B cell (primary cell): ENCODE results near the gene PARD3B.

ENCODE experiments used
- EZH2 ChIP-seq: IDR thresholded peaks from 2 replicates; pipeline ENCODE4 v1.6.1; 2012; ENCODE audit warnings: borderline replicate concordance, low read depth, mild to moderate bottlenecking, moderate library complexity, low read length; ENCODE audit not compliant: insufficient read depth, poor library complexity, severe bottlenecking
- TF ChIP-seq, protein P1 (sequence below): fragments of 200-600 bp; IDR thresholded peaks from one replicate; pipeline ENCODE4 v1.8.0; 2022; ENCODE audit warnings: antibody characterized with exemption, mild to moderate bottlenecking

DNA sequence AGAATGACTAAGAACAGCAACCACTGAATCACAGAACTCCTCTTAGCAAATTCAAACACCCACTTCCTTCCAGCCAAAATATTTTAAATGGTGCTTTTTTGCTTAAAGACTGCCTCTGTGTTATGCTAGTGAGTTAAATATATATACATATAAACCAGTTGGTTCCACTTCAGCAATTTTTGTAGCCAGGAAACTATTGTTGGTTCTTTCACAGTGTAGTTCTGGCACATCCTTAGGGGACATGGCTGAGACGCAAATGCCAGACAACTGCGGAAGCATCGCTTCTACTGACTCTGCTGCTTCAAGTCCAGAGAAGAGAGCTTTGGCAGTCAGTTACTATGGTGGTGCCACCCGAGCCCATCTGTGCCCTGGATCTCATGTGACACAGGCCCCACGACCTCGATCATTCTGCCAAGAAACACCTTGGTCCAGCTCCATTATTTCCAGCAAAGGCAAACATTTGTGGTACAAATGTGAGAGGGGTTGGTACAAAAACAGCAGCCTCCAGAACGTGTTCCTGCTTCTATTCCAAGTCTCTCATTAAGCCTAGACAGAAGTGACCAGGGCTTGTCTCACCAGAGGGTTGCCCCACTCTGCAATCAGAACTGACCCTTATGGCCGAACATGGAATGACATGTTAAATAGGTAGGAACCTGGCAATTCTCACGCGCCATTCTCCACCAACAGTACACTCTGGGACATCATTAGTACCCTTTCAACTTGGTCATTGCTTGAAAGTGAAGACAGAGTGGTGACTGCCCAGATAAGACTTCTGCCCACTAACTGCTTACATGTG lies 1019.3 kb downstream of the PARD3B start:
- TF ChIP-seq, protein P1, sequence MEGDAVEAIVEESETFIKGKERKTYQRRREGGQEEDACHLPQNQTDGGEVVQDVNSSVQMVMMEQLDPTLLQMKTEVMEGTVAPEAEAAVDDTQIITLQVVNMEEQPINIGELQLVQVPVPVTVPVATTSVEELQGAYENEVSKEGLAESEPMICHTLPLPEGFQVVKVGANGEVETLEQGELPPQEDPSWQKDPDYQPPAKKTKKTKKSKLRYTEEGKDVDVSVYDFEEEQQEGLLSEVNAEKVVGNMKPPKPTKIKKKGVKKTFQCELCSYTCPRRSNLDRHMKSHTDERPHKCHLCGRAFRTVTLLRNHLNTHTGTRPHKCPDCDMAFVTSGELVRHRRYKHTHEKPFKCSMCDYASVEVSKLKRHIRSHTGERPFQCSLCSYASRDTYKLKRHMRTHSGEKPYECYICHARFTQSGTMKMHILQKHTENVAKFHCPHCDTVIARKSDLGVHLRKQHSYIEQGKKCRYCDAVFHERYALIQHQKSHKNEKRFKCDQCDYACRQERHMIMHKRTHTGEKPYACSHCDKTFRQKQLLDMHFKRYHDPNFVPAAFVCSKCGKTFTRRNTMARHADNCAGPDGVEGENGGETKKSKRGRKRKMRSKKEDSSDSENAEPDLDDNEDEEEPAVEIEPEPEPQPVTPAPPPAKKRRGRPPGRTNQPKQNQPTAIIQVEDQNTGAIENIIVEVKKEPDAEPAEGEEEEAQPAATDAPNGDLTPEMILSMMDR, result no peak
- no peak for TF ChIP-seq EZH2
